GM21447 (cell line): Measurements from ENCODE around the gene SRSF1.
"Not testable (repeated sequence)": the region's sequence is repeated elsewhere in the genome, so short reads cannot be mapped to it uniquely, and the experiment has no call there.

ENCODE experiments used
- ATAC-seq: cut with Tn5 transposase; IDR thresholded peaks from one replicate; pipeline ENCODE4 v1.9.1; 2021; ENCODE audit not compliant: unreplicated experiment

SRSF1 gene

DNA sequence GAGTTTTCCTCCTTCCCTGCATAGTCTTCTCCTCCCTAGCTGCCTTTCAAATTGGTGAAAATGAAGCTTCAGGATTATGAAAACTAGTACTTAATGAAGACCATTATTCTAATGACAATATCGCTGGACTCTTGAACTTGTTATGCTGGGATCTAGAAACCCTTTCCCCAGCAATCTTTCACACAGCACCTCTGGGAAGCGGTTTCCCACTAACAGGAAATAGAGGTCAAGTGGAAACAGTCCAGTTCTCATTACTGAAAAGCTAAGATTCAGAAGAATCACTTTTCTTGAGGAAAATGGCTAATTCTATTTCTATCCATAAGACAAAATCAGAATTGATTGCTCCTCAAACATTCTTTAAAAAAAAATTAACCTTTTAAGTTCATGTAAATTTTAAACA lies 17.0 kb downstream of the SRSF1 start:
- ATAC-seq = no peak

DNA sequence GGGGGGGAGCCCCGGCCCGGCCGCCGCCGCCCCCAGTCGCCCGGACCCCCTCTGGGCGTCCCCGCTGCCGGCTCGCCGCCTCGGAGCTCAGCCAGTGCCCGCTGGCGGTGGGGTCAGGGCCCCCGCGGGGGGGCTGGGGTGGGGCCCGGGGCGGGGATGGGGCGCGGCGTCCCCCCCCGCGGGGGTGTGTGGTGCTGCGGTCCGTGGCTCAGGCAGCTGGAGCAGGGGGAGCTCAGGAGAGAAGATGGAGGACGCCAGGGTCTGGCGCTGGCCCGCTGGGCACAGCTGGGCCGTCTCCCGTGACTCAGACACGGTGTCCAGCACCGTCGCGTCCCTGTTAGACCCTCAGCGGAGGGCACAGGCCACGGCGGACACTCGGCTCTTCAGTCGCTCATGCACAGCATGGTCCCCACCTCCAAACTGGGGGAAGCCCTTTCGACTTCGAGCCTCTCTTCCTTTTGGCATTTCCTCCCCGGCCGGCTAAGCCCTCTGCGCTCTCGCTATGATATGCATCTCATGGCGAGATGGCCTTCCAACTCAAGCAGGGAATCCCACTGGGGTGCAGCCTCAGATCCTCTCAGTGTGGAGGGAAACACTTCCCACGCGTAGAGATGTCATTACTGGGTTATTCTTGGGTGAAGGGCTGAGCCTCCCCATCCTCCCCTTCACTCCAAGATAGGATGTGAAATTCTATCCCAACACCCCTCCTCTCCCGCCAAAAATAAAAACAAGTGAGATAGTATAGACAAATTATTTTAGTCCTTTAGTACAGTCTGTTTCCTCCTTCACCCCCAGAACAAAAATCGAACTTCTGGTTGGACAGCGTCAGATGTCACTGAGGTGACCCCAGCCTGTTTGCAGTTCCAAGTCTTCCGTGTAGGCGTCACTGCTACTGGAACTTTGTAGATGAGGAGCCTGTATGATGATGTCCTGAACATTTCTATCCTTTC lies 18.5 kb downstream of the SRSF1 start:
- ATAC-seq = peak; percentile 65

DNA sequence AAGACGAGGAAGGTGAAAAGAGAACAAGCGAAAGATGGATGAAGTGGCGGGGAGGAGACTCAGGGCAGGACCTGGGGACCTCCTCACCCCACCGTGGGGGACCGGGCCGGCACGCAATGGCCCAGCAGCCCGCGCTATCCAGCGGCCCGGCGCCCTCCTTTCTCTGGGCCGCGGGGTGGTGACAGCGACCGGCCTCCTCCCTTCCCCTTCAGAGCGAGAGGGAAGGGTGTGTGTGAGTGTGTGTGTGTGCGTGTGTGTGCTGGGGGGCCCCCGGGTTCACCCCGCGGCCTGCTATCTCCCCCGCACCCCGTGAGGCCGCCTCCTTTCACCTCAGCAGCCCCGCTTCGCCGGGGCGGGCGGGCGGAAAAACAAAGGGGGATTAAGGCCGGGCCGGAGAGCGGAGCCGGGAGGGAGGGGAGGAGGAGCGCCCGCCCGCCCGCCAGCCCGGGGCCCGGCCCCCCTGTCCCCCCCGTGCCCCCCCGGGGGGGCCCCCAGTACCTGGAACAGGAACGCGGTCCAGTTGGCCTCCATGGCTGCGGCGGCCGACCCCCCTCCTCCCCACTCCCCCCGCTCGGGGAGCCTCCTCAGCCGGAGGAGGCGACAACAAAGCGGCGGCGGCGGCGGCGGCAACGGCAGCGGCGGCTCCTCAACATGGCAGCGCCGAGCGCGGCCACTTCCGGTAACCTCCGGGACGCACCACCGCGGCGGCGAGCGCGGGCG lies 19.3 kb downstream of the SRSF1 start, which contains the start of gene VEZF1:
VEZF1 (minus strand) TSS at position 674 of the 720 bp plus-strand sequence; CDS start at position 531, 143 bp downstream.
- ATAC-seq = peak; percentile 57

DNA sequence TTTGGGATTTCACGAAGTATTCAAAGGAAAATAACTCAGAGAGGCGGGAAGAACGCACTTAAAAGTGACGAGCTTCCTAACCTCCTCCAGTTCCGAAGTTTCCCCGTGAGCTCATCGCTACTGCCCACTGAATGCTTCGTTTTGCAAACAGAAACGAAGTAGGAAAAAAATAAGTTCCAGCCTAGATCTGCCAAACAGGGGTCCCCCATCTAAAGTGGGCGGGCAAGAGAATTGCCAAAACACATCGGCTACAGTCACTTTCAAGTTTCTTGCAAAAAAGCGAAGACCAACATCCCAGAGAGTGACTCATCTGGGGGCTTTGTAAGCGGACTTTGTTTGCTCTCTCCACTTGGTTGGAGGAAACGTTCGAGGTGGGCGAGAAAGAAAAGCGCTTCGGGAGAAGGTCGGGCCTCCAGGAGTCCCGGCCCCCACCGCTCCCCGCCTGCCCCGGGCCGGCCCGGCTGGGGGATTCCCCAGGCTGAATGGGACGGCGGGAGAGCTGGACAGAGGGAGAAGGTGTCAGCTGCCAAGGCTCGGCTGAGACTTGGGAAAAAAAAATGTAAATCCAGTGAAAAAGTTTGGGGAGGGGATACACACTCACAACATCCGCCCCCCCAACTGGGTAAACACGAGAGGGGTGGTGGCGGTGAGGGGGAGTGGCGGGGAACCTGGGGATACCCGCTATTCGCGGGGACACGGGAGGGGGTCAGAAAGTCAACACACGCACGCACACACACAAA lies 20.0 kb downstream of the SRSF1 start:
- ATAC-seq = peak; percentile 14

DNA sequence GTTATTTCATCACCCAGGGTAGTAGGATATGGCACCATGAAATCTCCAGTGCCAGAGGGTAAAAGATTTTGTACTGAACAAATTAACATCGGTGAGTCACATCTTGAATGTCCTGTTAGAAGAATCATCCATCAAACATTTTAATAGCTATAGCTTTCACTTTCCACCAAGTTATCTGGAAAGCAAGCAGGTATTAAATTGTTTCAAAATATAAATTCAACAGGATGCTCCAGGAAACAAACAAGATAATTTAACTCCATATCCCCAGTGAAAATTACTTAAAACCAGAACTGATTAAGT lies 21.4 kb downstream of the SRSF1 start:
- no peak for ATAC-seq

DNA sequence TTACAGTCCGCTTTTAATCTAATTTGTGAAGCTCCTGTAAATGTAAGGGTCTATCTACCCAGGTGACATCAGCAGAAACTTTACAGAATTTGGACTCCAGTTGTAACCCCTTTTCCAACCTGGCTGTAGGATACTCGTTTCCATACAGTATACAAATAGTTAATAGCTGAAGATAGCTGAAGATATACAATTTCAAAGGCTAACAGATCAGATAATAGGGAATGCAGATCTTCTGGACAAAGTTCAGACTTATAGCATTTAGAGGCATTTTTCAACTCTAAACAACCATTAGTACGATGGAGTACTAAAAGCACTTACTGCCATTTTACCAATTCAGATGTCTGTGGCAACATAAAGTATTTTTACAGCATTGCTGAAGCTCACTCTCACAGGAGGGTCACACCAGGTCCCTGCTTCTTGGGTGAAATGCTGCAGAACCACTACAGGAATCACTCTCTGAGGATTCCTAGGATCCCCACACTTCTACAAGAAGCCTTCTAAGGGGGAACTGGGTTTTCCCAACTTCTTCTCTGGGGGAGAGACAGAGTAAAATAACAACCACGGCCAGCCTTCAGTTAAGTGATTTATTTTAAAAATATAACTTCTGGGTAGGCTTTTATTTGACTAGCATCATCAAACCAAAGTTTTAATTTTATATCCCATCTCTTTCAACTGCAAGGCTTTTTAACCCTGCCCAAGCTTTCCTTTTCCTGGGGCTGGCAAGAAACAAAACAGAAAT lies 21.9 kb downstream of the SRSF1 start:
- ATAC-seq = no peak

DNA sequence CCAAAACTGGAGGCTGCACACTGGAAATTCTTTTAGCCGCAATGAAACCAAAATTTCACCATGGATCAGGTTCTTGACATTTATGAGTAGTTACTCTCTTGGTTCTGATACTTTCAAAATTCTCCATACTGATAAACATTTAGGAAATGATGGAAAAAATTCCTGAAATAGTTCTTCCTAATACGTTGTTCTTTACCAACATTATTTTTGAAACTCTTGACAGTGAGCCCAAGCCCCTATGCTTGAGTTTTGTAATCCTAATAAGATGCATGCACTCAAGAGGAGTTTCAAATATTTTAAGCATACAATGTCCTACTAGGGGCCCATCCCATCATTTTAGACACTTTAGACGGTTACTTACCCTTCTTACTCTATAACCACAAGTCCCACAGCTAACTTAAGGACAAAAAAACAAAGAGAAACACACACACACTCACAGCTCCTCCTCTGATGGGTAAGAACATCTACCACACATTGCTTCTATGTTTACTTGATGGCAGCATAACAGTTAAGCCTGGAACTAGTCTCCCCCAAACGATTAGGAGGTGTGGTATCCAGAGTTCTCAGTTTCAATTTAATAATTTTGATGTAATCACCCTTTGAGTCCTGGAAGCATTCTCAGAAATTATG lies 22.7 kb downstream of the SRSF1 start:
- no peak for ATAC-seq

DNA sequence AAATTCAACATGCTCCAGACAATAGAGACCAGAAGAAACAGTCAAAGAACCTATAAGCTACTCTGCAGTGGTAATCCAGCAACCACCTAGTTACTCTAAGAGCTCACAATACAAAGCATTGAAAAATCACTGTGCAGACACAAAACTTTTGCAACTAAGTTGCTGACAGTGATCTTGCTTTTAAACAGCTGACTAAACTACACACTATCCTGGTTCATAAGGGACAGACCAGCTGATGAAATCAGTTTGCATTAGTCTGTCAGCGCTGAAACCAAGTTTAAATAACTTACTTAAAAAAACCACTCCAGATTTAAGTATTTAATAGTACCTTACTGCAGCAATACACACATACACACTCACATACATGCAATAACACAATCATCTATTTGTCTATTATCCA lies 23.6 kb downstream of the SRSF1 start:
- no peak for ATAC-seq

DNA sequence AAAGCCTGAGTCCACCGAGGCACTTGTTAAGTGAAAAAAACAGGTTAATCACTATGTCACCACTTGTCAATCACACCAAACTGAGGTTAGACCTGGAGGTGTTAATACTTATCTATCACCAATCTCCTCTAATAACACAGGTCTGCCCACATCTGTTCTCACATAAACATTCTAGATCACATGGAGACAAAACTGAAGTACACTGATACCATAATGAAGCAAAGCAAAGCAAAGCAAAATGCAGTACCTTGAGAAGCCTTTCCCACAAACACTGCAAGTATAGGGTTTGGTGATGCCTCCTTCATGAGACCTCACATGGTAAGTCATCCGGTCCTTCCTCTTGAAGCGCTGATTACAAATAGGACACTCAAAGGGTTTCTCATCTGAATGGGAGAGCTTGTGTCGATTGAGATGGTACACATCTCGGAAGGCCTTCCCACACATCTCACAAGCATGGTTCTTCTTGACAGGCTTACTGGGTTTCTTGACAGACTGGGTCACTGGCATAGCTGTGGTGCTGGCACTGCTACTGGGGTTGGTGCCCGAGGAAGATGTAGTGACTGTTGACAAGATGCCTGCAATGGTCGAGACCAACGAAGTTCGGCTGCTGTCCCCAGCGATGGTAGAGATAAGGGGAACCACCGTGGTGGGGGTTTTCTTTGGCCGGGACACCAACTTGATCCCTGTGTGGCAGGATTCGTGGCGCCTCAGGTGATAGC lies 24.4 kb downstream of the SRSF1 start:
- no peak for ATAC-seq

DNA sequence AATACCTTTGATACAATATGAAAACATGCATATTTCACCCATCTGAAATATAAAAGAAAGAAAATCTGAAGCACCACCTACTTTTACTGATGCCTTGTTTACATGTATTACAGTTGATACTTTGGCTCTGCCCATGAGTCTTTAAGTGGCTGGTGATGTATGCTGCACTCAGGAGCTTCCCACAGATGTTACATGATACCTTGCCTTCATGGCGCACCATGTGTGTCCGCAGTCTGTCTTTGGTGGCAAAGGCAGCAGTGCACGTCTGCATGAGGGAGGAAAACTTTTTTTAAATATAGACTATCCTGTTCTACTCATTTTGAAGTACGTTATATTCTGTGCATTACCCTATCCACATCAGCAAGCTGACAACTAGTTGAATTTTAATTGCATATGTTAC lies 26.5 kb downstream of the SRSF1 start:
- ATAC-seq = no peak

DNA sequence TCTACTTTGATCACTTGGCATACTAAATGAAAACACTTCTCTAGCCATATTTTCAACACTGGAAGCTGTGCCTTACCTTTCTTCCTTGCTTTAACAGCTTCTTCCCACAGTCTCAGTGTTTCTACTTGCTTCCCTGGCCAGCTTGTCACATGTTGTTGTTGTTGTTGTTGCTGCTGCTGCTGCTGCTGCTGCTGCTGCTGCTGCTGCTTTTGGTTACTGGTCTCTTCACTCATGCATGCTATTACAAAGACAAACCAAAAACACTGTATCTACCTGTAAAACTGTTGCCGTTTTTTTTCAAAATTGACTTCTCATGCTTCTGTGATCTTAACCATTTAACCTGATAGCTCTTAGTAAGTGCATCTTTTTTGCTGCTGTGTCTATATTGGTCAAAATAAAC lies 28.0 kb downstream of the SRSF1 start:
- no peak for ATAC-seq

DNA sequence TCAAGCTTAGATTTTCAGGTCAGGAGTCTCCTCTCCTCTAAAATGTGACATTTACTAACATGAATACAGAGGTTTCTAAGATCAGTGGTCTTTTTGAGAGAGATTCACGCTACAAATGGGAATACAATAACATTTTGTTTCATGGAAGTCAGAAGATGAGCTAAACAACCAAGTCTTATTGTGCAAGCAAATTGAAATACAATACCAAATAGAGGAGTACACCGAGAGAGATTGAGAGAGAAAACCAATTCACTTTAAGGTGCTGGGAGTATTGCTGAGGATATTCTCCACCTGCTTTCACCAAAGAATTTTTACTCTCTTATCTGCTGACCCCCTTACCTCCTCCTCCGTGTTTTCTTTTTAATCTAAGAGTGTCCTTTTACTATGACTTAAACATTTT lies 30.5 kb downstream of the SRSF1 start:
- no peak for ATAC-seq

DNA sequence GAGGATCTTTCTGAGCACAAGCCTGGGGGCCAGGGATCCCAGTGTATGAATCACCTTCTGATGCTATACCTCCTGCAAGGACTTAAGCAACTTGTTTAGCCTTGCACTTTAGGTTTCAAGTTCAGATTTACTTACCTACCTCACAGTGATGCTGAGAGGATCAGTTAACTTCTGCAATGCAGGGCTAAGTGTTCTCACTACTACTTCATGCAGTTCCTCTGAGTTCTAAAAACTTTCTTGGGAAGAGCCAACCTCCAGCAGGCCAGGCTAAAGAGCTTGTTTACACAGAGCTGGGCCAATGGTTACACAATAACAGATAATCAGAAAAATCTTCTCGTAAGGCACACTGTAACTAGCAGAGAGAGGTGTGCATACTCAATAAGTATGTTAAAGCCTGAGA lies 32.0 kb downstream of the SRSF1 start:
- ATAC-seq = no peak

DNA sequence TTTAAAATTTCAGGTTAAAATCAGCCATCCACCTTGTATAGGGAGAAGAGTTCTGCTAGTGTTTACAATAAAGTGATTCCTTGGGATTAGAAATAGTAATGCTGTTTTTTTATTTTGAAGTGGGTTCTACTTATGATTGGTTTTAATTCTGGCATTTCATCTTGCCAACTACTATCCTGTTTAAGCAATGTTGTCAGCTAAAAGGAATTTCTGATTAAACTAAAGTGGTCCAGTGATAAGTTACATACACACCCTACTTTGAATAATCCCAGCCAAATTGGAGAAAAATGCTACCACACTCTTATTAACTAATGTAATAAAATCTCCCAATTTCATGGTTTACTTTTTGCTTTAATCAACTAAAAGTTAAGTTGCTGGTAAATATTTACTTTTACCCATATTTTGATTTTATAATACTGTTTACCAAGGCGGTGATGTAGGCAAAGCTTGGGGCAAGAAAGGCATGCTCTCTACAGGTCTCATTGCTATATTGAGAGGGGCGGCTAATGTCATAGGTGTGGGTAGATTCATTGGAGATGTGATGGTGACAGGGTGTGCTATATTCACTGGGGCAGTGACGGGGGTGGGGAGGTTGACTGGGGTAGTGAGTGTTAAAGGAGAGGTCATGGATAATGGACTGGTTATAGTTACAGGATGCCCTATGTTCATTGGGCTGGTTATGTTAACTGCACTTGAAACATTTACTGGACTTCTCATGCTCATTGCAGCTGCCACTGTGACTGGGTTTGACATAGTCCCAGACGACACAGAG lies 32.8 kb downstream of the SRSF1 start:
- ATAC-seq = not testable (repeated sequence)

DNA sequence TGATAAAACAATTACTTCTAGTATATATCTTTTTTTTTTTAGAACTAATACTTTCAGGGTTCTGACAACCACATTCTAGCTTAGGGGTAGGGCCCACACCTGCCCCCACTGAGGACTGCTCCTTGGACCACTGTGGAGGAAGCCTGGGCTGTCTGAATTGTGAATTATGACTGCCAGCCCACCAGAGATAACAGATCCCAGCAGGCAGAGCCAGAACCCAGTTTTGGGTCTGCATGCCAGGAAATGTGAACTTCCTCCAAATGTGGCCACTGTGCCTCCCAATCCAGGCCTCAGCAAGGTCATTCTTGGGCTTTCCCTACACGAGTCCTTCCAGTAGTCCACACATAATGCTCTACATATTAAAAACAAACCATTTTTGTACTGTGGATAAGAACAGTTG lies 34.9 kb downstream of the SRSF1 start:
- ATAC-seq = no peak

DNA sequence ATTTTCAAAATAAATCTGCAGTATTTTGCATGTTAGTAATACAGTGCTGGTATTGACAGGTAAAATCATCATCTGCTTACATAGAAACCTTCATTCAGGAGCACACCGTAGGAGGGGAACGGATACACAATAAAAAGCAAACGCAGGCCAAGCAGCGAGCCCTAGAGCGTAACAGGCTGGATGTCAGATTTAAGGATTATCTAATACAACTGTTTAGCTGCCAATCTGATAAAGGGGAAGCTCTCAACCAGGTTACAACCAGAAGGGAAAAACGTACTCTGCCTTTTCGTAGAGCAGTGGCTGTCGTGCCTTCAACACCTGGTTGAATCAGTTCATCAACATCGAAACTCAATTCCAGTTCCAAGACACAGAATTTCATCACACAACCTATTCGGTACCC lies 35.5 kb downstream of the SRSF1 start:
- ATAC-seq = no peak

DNA sequence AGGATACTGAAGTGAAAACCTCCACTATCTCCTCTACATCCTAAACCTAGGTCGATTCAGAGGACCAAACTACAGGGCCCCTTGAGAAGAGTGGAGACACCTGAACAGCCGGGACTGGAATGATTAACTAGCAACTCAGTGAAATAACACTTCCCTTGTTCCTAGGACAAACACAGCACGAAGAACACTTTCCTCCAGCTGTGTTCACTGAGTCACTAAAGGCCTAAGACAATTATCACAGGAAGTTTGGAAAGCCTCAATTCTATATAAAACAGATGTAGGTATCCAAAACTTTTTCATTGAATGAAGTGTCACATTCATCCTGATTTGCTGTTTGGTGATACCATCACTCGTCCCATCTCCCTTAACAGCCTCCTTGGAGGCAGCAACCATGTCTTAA lies 36.3 kb downstream of the SRSF1 start:
- ATAC-seq = no peak

DNA sequence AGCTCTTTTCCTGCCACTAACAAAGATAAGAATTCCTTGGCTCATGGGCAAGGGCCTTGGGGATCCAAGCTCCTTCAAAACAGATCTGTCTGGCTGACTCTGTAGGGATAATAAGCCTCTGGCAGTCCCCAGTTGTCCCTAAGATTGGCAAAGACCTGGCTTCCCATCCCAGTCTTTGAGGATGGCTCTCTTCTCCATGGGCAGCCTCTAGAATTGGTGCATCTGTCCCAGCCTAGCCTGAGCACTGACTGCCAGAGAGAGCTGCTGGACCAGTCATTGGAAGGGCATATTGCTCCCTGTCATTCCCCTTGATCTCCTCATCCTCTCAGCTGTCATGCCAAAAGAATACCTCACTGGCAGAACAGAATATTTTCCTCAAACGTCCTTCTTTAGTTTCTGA lies 38.6 kb downstream of the SRSF1 start:
- ATAC-seq = no peak

DNA sequence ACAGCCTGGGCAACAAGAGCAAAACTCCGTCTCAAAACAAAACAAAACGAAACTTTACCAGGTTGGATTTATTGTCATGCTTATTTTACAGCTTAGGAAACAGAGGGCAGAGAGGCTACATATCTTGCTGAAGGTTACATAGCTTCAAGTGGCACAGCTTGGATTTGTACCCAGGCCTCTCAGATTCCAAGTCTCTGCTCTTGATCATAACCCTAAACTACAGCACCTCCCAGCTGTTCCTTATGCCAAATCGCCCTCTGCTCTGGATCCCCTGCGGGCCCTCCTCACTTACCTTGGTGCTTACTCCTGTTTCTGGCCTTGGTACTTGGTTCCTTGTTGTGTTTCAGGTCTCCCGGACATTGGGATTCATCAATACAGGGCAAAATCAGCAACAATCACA lies 40.2 kb downstream of the SRSF1 start:
- ATAC-seq = no peak
